Astrocyte (in vitro differentiated cells and primary cell): ENCODE results near the gene SLC1A3.
"Not testable (repeated sequence)": the region's sequence is repeated elsewhere in the genome, so short reads cannot be mapped to it uniquely, and the experiment has no call there.

ENCODE experiments used
- EZH2 ChIP-seq: IDR thresholded peaks from 2 replicates; pipeline ENCODE4 v1.6.1; 2012; ENCODE audit warnings: mild to moderate bottlenecking, low read length, inconsistent platforms; ENCODE audit not compliant: insufficient read depth
- TF ChIP-seq, protein P1 (sequence below): IDR thresholded peaks from 2 replicates; pipeline ENCODE4 v1.5.1; 2011; ENCODE audit warnings: low read depth, mild to moderate bottlenecking, inconsistent platforms, low read length, moderate library complexity; ENCODE audit not compliant: insufficient read depth

DNA sequence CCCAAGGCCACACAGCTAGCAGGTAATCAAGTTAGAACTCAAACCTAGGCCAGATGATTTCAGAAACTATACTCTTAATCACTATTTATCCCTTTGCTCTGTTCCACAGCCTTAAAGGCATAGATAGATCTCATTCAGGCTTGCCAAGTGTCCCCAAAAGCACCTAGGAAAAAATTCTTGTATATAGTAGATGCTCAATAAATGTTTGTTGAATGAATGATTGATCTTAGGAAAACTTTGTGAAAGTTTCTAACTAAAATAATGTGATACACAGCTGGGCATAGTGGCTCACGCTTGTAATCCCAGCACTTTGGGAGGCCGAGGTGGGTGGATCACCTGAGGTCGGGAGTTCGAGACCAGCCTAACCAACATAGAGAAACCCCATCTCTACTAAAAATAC is 16.7 kb upstream of the SLC1A3 start:
- TF ChIP-seq, protein P1, sequence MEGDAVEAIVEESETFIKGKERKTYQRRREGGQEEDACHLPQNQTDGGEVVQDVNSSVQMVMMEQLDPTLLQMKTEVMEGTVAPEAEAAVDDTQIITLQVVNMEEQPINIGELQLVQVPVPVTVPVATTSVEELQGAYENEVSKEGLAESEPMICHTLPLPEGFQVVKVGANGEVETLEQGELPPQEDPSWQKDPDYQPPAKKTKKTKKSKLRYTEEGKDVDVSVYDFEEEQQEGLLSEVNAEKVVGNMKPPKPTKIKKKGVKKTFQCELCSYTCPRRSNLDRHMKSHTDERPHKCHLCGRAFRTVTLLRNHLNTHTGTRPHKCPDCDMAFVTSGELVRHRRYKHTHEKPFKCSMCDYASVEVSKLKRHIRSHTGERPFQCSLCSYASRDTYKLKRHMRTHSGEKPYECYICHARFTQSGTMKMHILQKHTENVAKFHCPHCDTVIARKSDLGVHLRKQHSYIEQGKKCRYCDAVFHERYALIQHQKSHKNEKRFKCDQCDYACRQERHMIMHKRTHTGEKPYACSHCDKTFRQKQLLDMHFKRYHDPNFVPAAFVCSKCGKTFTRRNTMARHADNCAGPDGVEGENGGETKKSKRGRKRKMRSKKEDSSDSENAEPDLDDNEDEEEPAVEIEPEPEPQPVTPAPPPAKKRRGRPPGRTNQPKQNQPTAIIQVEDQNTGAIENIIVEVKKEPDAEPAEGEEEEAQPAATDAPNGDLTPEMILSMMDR = not testable (repeated sequence)
- not testable (repeated sequence) for TF ChIP-seq EZH2
